ENCODE results near the gene TFCP2. TPM values are rescaled to one million over a fixed set of nuclear protein-coding genes. Genes with fewer than 3 reads are reported as not detected.
"Not testable (repeated sequence)": the region's sequence is repeated elsewhere in the genome, so short reads cannot be mapped to it uniquely, and the experiment has no call there.

The TFCP2 gene
- 10 to 100 TPM; 49.5 to 59.0 (median 54.7) TPM for polyA plus RNA-seq (ENCODE audit: insufficient read length in 4 of 4)

DNA sequence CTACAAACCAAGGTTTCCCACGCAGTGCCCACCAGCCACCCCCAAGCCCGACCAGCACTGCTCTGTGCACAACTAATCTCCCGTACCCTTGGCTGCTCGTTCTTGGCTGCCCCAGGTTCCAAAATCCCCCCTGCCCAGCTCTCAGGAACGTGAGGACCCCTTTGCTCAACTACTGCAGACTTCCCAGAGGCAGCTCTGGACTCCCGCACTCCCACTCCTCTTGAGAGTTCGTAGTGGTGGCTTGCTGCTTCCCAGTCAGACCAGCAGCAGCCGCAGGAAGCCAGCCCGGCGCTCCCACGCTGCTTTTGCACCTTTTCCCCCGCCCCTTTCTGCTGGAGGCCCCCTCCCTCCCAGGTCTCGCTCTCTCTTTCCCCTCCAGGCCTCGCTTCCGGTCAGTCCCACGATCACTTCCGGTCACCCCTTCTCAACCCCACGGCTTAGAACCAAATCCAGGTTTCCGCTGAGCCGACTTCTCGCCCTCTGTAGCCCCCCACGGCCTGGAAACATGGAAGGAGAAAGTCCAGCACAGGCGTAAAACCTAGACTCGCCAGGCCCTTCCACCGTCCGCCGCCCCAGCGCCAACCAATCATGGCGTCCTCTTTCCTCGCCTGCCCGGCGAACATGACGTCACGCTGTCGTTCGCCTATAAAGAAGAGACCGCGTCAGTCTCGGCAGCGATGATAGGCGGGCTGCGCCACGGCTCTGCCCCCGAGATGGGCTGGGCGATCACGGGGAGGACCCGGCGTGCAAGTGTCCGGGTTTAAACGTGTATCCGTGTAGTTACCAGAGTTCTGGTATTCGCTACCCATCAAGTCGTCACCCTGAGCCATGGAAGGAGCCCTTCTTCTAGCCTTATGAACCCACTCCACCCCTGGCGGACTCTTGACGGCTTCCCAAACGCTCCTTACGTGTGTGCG lies at the start of gene TFCP2:
TFCP2 (minus strand) TSS at position 621 of the 917 bp plus-strand sequence. CDS start 713 bp downstream, outside the sequence.
- DNase-seq (ENCODE audit: low read depth in 4 of 4, low spot score in 2 of 4), result peak; percentile 92 to 97 (median 96)

DNA sequence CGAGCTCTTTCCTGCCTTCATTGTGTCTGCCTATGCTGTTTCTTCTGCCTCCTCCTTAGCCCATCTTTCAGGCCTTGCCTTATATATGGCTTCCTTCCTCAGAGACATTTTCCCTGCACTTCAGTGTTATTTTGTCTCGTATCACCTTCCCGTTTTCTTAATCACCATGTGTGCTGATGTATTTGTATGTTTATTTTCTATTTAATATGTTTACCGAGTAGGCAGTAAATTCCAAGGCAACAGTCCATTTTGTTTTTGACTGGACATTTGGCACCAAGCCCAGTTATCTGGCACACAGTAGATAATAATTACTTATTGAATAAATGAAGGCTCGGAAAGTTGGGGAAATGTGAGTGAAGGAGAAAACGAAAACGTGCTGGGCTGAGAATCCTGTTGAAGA lies 49.5 kb upstream of the TFCP2 start:
- no peak for DNase-seq (ENCODE audit: low read depth in 4 of 4, low spot score in 2 of 4)

DNA sequence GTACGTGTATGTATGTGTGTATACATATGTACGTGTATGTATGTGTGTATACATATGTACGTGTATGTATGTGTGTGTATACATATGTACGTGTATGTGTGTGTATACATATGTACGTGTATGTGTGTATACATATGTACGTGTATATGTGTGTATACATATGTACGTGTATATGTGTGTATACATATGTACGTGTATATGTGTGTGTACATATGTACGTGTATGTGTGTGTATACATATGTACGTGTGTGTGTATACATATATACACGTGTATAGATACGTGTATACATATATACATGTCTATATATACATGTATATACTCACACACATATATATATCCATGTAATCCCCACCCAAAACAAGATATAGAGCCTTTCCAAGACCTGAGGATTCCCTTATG lies 46.9 kb upstream of the TFCP2 start:
- DNase-seq (ENCODE audit: low read depth in 4 of 4, low spot score in 2 of 4), result not testable (repeated sequence)

DNA sequence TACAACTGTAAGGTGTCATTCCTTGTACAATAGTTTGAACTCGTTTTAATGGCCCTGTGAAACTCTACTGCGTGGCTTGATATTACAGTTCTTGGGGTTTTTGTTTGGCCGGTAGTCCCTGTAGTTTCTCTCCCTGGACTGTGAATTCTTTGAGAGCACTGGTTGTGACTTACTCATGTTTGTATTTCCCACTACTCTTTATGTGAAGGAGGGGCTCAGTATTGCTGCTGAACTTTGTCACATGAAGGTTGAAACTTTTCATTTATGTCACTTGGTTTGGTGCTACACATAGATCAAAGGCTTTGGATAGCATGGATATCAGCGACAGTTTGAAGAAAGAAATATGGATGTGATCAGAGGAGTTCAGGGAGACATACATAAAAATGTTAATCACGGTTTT lies 46.4 kb upstream of the TFCP2 start:
- no peak for DNase-seq (ENCODE audit: low read depth in 4 of 4, low spot score in 2 of 4)

- no peak for DNase-seq (ENCODE audit: low read depth in 4 of 4, low spot score in 2 of 4)
Observed at GRCh38 chr12:51218607-51219161, 45.7 kb upstream of the TFCP2 start.

- DNase-seq (ENCODE audit: low read depth in 4 of 4, low spot score in 2 of 4), result peak; percentile 78 to 87 (median 81)
Observed at GRCh38 chr12:51217968-51218606, 45.2 kb upstream of the TFCP2 start, which contains the start of gene POU6F1. TSS of gene POU6F1 (minus strand) at chr12:51218062. CDS start at chr12:51206836, 11,226 bp downstream.

DNA sequence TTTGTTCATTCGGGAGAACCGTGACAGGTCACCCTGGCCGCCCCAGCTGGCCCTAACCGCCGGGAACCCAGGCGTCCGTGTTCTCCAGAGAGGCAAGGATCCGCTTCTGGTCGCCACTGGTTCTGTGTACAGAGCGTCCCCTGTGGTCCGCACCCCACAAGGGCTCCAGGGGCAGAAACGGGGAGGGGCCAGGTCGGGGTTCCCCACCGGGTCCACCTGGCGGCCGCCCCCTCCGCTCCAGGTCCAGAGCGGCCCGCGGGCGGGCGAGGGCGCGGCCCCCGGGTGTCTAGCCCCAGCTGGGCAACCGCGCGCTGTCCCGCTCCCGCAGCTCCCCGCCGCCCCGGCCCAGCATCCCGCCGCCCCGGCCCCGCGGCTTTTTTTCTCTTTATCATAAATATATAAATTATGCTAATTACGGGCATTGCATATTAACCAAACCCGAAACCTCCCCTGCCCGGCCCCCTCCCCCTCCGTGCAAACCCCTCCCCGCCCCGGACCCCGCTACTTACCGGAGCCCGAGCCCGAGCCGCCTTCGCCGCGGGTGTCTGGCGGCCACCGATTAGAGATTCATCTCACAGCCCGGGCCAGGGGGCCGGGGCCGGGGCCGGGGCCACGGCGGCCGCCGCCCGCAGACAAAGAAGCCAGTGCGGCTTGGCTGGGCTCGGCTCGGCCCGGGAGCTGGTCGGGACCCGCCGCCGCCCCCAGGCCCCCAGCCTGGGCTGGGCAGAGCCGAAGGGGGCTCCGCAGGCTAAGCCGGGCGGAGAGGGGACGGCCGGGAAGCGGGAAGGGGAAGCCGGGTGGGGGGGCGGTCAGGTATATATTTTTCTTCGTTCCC lies 44.4 kb upstream of the TFCP2 start:
- no peak for DNase-seq (ENCODE audit: low read depth in 4 of 4, low spot score in 2 of 4)

DNA sequence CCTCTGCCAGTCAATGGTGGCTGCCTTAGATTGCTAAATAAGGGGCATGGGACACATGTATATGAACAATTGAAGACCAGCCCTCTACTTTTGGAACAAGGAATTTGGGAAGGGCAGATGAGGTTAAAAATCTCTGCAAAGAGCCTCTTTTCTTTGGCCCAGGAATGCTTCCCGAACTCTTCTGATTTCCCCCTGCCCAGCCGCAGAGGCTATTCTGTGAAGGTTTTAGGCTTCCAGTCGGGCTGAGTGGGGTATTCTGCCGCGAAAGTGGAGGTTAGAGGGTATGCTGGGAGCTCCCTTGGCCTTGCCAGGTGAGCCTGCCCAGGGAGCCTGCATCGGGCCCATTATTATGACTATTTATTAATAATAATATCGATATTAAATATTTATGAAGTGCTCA lies 43.7 kb upstream of the TFCP2 start:
- no peak for DNase-seq (ENCODE audit: low read depth in 4 of 4, low spot score in 2 of 4)

GRCh38 chr12:51214895-51215294 lies 42.0 kb upstream of the TFCP2 start:
- DNase-seq (ENCODE audit: low read depth in 4 of 4, low spot score in 2 of 4), result no peak

DNA sequence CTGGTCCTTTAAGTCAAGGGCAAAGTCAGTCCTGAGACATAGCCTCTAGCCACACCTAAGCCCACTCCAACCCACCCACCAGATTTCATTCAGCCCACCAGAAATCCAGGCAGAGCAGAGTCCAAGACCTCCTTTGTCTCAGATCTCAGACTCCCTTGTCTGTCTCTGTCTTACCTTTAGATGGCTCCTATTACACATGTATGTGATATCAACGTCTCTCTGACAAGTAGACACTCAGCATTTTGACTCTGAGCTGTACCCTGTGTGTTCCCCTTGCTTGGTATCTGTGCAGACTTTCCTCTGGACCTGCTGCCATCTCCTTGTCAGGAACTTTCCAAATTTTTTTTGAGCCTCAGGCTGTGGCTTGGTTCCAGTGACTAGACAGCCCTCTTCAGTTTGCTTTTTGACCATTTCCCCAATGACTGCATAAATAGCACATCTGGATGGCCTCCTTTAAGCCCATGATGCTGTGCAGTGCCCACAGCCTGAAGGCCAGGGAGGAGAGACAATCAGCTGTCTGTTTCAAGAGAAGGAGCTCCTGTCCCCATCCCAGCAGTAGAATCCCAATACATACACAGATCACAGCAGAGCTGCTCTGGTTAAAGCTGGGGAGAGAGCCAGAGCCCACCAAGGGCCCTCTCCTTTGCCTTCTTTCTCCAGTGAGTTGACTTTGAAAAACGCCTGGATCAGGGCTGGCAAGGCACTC lies 37.9 kb upstream of the TFCP2 start:
- no peak for DNase-seq (ENCODE audit: low read depth in 4 of 4, low spot score in 2 of 4)

DNA sequence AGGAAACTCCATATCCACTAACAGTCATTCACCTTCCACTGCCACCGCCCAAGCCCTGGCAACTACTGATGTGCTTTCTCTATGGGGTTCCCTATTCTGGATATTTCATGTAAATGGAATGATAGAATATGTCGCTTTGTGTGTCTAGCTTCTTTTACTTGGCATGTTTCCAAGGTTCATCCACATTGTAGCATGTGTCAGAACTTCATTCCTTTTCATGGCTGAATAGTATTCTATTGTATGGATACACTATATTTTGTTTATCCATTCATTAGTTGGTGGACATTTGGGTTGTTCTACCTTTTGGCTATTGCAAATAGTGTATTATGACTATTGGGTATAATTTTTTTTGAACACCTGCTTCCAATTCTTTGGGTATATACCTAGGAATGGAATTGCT lies 36.3 kb upstream of the TFCP2 start:
- DNase-seq (ENCODE audit: low read depth in 4 of 4, low spot score in 2 of 4), result no peak

- DNase-seq (ENCODE audit: low read depth in 4 of 4, low spot score in 2 of 4), result no peak
Observed at GRCh38 chr12:51208016-51208660, 35.2 kb upstream of the TFCP2 start.

DNA sequence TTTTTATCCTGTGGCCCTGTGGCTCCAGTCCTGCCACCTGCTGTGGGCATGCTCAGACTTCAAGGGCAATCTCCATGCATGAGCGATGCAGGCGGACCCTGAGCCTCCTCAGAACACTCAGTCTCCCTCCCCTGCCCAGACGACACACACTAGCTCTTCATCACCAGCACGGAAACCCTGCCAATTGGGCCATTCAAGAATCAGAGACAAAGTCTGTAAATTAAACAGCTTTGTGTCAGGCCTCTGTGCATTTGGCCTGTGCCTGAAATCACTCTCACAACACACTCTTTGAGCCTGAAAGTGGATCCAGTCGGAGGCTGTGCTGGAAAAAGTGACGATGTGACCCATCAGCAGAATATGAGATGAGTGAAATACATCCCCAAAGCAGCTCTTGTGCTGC lies 32.4 kb upstream of the TFCP2 start:
- DNase-seq (ENCODE audit: low read depth in 4 of 4, low spot score in 2 of 4), result no peak

- DNase-seq (ENCODE audit: low read depth in 4 of 4, low spot score in 2 of 4), result no peak
Observed at GRCh38 chr12:51202718-51203117, 29.8 kb upstream of the TFCP2 start.

DNA sequence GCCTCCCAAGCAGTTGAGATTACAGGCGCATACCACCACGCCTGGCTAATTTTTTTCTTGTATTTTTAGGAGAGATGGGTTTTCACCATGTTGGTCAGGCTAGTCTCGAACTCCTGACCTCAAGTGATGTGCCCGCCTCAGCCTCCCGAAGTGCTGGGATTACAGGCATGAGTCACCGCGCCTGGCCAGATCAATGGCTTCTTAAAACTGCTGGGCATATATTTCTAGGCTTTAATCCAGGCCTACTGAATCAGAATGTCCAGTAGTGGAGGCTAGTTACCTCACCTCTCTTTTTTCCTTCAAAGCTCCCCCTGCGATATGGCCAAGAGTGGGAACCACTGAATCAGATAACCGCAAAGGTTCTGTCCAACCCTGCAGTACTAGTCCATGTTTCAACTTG lies 27.9 kb upstream of the TFCP2 start:
- no peak for DNase-seq (ENCODE audit: low read depth in 4 of 4, low spot score in 2 of 4)

DNA sequence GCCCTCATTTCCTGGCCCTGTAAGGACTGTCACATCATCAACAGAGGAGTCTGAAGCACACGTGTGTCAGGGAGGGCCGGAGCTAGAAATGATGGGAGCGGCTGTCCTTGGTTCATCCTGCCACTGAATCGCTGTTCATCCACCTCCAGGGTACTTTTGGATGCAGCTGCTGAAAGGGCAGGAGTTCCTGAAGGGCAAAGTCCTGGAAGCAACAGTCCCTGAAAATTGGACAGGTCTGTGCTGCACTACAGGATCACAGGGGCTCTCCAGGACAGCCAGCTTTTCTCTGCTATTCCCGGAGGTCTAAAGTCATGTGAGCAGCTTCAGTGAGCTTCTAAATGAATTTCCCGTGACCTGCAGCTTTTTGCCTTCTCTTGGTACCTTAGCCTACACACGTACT lies 27.2 kb upstream of the TFCP2 start:
- no peak for DNase-seq (ENCODE audit: low read depth in 4 of 4, low spot score in 2 of 4)

DNA sequence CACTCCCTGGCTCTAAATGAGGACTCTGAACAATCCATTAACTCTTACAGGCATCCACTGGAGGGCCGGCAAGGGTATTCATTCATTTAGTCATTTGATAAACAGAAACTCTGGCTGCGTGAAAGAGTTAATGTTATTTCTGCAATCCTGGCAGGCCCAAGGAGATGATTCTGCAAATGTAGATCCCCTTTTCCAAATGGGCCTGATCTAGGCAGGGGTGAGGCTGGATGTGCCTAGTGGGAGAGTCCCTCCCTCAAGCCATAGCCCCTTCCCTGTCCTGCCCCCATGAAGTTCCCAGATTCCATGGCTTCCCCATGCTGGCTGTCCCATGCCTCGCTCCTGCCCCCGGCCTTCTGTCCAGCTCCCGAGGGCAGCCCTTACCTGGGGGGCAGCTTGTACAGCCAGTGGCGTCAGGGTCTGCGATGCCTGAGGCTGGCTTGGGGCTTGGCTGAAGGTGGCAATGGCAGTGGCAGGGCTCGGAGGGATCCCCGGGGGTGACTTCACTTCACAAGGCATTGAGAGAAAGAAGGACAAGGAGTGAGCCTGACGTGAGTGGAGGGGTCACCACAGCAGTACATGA lies 26.5 kb upstream of the TFCP2 start:
- DNase-seq (ENCODE audit: low read depth in 4 of 4, low spot score in 2 of 4), result no peak

GRCh38 chr12:51198568-51199365 lies 25.8 kb upstream of the TFCP2 start:
- no peak for DNase-seq (ENCODE audit: low read depth in 4 of 4, low spot score in 2 of 4)
